HEK293 (cell line): ENCODE measurements around the gene SLC32A1.
A peak's percentile ranks its signal among the peaks of the same experiment; 100 is the strongest.

ENCODE experiments used
- CTCF ChIA-PET: fragments of 350-600 bp; formaldehyde crosslinking; extraction: SDS; loops from one replicate; lab custom pipeline; 2021; ENCODE audit warnings: antibody characterized with exemption; lab: Yijun Ruan, JAX
- POLR2A ChIA-PET: fragments of 300-600 bp; formaldehyde crosslinking; extraction: SDS; loops from one replicate; lab custom pipeline; 2020; ENCODE audit warnings: antibody characterized with exemption, inconsistent platforms; lab: Yijun Ruan, JAX
- H3K27ac ChIP-seq: fragments of 200-500 bp; sonication (Bioruptor generic); 2 replicates; pipeline ENCODE4 v1.5.1; 2014; ENCODE audit warnings: low read depth, low read length, control low read depth, inconsistent platforms; ENCODE audit errors: extremely low read depth
- H3K36me3 ChIP-seq, 2 experiments: fragments of 200-500 bp in 1 of 2; sonication (Bioruptor generic) in 1 of 2; 1 replicate in 1 of 2; 2 replicates in 1 of 2; pipeline ENCODE4 v1.5.1; 2014 to 2017; ENCODE audit warnings: inconsistent platforms in 2 of 2, low read length in 2 of 2; ENCODE audit not compliant: control insufficient read depth in 2 of 2, insufficient read depth in 1 of 2
- H3K4me1 ChIP-seq: fragments of 200-500 bp; sonication (Bioruptor generic); 2 replicates; pipeline ENCODE4 v1.5.1; 2014; ENCODE audit warnings: mild to moderate bottlenecking, low read length, inconsistent platforms; ENCODE audit not compliant: control insufficient read depth, insufficient read depth
- H3K4me3 ChIP-seq: 2 replicates; pipeline ENCODE4 v1.5.1; 2011; ENCODE audit warnings: low read depth, mild to moderate bottlenecking, control low read depth, low read length, moderate library complexity
- H3K9me3 ChIP-seq: fragments of 200-500 bp; sonication (Bioruptor generic); 2 replicates; pipeline ENCODE4 v1.5.1; 2014; ENCODE audit warnings: low read depth, low read length, inconsistent platforms; ENCODE audit not compliant: control insufficient read depth, insufficient read depth
- IKZF3 ChIP-seq: fragments of 450-650 bp; IDR thresholded peaks from 2 replicates; pipeline ENCODE4 v1.5.0; 2018; ENCODE audit warnings: missing biosample characterization, mild to moderate bottlenecking, missing genetic modification characterization, moderate library complexity
- PRDM1 ChIP-seq: fragments of 450-650 bp; formaldehyde crosslinking; IDR thresholded peaks from 2 replicates; pipeline ENCODE4; 2016; ENCODE audit warnings: missing biosample characterization, missing genetic modification characterization
- PRDM4 ChIP-seq: fragments of 450-650 bp; formaldehyde crosslinking; IDR thresholded peaks from 2 replicates; pipeline ENCODE4 v1.5.1; 2017; ENCODE audit warnings: missing biosample characterization, missing genetic modification characterization
- ZBTB1 ChIP-seq: fragments of 450-650 bp; formaldehyde crosslinking; IDR thresholded peaks from 2 replicates; pipeline ENCODE4 v1.5.1; 2016; ENCODE audit warnings: missing biosample characterization, missing genetic modification characterization
- ZNF23 ChIP-seq: fragments of 450-650 bp; formaldehyde crosslinking; IDR thresholded peaks from 2 replicates; pipeline ENCODE4 v1.5.1; 2016; ENCODE audit warnings: missing biosample characterization, missing genetic modification characterization, borderline replicate concordance
- ZNF266 ChIP-seq: fragments of 450-650 bp; formaldehyde crosslinking; IDR thresholded peaks from 2 replicates; pipeline ENCODE4 v1.5.1; 2016; ENCODE audit warnings: missing biosample characterization, missing genetic modification characterization, low read depth
- ZNF311 ChIP-seq: fragments of 450-650 bp; formaldehyde crosslinking; IDR thresholded peaks from 2 replicates; pipeline ENCODE4 v1.5.1; 2017; ENCODE audit warnings: missing biosample characterization, missing genetic modification characterization, borderline replicate concordance
- ZNF366 ChIP-seq: fragments of 450-650 bp; formaldehyde crosslinking; conservative IDR thresholded peaks from 2 replicates; pipeline ENCODE4 v1.5.1; 2016; ENCODE audit warnings: missing biosample characterization, missing genetic modification characterization
- ZNF394 ChIP-seq: fragments of 450-650 bp; formaldehyde crosslinking; IDR thresholded peaks from 2 replicates; pipeline ENCODE4 v1.5.1; 2016; ENCODE audit warnings: missing biosample characterization, missing genetic modification characterization, mild to moderate bottlenecking, moderate library complexity, borderline replicate concordance
- ZNF416 ChIP-seq: fragments of 450-650 bp; formaldehyde crosslinking; IDR thresholded peaks from 2 replicates; pipeline ENCODE4 v1.5.1; 2016; ENCODE audit warnings: missing biosample characterization, missing genetic modification characterization
- ZNF571 ChIP-seq: fragments of 450-650 bp; formaldehyde crosslinking; IDR thresholded peaks from 2 replicates; pipeline ENCODE4 v1.5.0; 2017; ENCODE audit warnings: missing biosample characterization, missing genetic modification characterization
- ZNF626 ChIP-seq: fragments of 450-650 bp; sonication (Bioruptor Pico); formaldehyde crosslinking; IDR thresholded peaks from 2 replicates; pipeline ENCODE4 v1.5.1; 2018; ENCODE audit warnings: missing biosample characterization, missing genetic modification characterization, inconsistent platforms
- ZNF843 ChIP-seq: fragments of 450-650 bp; formaldehyde crosslinking; IDR thresholded peaks from 2 replicates; pipeline ENCODE4 v1.5.1; 2016; ENCODE audit warnings: missing biosample characterization, missing genetic modification characterization
- ZSCAN16 ChIP-seq: fragments of 450-650 bp; formaldehyde crosslinking; IDR thresholded peaks from 2 replicates; pipeline ENCODE4 v1.5.1; 2016; ENCODE audit warnings: missing biosample characterization, missing genetic modification characterization
- TF ChIP-seq, protein P1 (sequence below): fragments of 450-650 bp; formaldehyde crosslinking; IDR thresholded peaks from 2 replicates; pipeline ENCODE4 v1.5.1; 2016; ENCODE audit warnings: missing biosample characterization, missing genetic modification characterization, borderline replicate concordance
- TF ChIP-seq, protein P2 (sequence below): fragments of 450-650 bp; IDR thresholded peaks from 2 replicates; pipeline ENCODE4 v1.5.1; 2018; ENCODE audit warnings: missing biosample characterization, mild to moderate bottlenecking, missing genetic modification characterization
- TF ChIP-seq, protein P3 (sequence below): fragments of 450-650 bp; formaldehyde crosslinking; IDR thresholded peaks from 2 replicates; pipeline ENCODE4 v1.5.1; 2016; ENCODE audit warnings: missing biosample characterization, missing genetic modification characterization

SLC32A1 gene

DNA sequence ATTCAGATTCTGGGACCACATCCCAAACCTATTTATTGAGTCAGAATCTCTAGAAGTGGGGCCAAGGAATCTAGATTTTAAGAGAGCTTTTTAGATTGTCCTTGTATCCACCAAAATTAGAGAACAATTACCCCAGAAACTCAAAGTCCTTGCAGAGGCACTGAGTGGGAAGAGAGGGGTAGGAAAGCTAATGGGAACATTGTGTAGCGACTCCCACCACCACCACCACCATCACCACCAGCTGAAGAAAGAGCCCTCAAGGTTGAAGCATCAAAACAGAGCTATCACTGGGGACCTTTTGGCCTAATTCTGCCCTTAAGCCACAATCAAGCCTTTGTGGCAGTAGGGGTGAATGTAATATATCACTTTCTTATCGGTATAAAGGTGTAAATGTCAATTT, 39.0 kb upstream of the SLC32A1 start (continued):
- TF ChIP-seq PRDM4 (tag by site-specific recombination) (no peak), ZNF571 (no peak), ZNF311 (no peak)

GRCh38 chr20:38685853-38686473, 38.3 kb upstream of the SLC32A1 start:
- ChIA-PET POLR2A (no interaction called here), CTCF (interaction anchor here (0.8 kb wide), 1 partner anchor 27 kb away, joined by 3 read pairs; no protein-coding TSS in a partner anchor)
- no peaks in the 10 kb centered on the region for H3K4me1 ChIP-seq

GRCh38 chr20:38692436-38693411, 31.6 kb upstream of the SLC32A1 start:
- Histone ChIP-seq H3K27ac (no peak overlapping the region), H3K4me1 (no peaks in the 10 kb centered on the region), H3K4me3 (no peak overlapping the region), H3K9me3 (no peaks in the 10 kb centered on the region), H3K36me3 (no peaks in the 10 kb centered on the region)
- ChIA-PET POLR2A (no interaction called here), CTCF (interaction anchor here (0.7 kb wide), 1 partner anchor 1130 kb away, joined by 3 read pairs; no protein-coding TSS in a partner anchor)
- TF ChIP-seq IKZF3 (tag by site-specific recombination) (0 out of 2 replicates have a peak, but pooled peaks have one; percentile 22), ZNF394 (no peak), ZNF843 (tag by site-specific recombination) (no peak), ZNF366 (tag by site-specific recombination) (peak; percentile 86), ZNF416 (tag by site-specific recombination) (no peak), ZNF626 (no peak), ZNF23 (tag by site-specific recombination) (no peak), ZSCAN16 (tag by site-specific recombination) (no peak), ZBTB1 (tag by site-specific recombination) (no peak), PRDM1 (tag by site-specific recombination) (peak; percentile 100)
- TF ChIP-seq, protein P1, sequence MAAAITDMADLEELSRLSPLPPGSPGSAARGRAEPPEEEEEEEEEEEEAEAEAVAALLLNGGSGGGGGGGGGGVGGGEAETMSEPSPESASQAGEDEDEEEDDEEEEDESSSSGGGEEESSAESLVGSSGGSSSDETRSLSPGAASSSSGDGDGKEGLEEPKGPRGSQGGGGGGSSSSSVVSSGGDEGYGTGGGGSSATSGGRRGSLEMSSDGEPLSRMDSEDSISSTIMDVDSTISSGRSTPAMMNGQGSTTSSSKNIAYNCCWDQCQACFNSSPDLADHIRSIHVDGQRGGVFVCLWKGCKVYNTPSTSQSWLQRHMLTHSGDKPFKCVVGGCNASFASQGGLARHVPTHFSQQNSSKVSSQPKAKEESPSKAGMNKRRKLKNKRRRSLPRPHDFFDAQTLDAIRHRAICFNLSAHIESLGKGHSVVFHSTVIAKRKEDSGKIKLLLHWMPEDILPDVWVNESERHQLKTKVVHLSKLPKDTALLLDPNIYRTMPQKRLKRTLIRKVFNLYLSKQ (tag by site-specific recombination) = no peak

More at GRCh38 chr20:38685853-38686473, 38.3 kb upstream of the SLC32A1 start:
- no peaks in the 10 kb centered on the region for H3K9me3 ChIP-seq
- H3K36me3 ChIP-seq = no peaks in the 10 kb centered on the region
- TF ChIP-seq, protein P2, sequence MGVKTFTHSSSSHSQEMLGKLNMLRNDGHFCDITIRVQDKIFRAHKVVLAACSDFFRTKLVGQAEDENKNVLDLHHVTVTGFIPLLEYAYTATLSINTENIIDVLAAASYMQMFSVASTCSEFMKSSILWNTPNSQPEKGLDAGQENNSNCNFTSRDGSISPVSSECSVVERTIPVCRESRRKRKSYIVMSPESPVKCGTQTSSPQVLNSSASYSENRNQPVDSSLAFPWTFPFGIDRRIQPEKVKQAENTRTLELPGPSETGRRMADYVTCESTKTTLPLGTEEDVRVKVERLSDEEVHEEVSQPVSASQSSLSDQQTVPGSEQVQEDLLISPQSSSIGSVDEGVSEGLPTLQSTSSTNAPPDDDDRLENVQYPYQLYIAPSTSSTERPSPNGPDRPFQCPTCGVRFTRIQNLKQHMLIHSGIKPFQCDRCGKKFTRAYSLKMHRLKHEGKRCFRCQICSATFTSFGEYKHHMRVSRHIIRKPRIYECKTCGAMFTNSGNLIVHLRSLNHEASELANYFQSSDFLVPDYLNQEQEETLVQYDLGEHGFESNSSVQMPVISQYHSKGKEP = 0 out of 2 replicates have a peak, but pooled peaks have one; percentile 14
- TF ChIP-seq ZNF266 (tag by site-specific recombination) = no peak
- TF ChIP-seq, protein P3, sequence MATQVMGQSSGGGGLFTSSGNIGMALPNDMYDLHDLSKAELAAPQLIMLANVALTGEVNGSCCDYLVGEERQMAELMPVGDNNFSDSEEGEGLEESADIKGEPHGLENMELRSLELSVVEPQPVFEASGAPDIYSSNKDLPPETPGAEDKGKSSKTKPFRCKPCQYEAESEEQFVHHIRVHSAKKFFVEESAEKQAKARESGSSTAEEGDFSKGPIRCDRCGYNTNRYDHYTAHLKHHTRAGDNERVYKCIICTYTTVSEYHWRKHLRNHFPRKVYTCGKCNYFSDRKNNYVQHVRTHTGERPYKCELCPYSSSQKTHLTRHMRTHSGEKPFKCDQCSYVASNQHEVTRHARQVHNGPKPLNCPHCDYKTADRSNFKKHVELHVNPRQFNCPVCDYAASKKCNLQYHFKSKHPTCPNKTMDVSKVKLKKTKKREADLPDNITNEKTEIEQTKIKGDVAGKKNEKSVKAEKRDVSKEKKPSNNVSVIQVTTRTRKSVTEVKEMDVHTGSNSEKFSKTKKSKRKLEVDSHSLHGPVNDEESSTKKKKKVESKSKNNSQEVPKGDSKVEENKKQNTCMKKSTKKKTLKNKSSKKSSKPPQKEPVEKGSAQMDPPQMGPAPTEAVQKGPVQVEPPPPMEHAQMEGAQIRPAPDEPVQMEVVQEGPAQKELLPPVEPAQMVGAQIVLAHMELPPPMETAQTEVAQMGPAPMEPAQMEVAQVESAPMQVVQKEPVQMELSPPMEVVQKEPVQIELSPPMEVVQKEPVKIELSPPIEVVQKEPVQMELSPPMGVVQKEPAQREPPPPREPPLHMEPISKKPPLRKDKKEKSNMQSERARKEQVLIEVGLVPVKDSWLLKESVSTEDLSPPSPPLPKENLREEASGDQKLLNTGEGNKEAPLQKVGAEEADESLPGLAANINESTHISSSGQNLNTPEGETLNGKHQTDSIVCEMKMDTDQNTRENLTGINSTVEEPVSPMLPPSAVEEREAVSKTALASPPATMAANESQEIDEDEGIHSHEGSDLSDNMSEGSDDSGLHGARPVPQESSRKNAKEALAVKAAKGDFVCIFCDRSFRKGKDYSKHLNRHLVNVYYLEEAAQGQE (tag by site-specific recombination) = peak; percentile 98
- H3K4me3 ChIP-seq = no peak overlapping the region
- no peak overlapping the region for H3K27ac ChIP-seq
